HepG2 (cell line): Measurements from ENCODE around the gene HHATL. TPM values are rescaled to one million over a fixed set of nuclear protein-coding genes. Genes with fewer than 3 reads are reported as not detected.

Experiments
- ATAC-seq: fragments of 200-7000 bp; cut with Tn5 transposase; 3 replicates; pipeline ENCODE4 v1.9.1; 2020; ENCODE audit warnings: mild to moderate bottlenecking, moderate library complexity
- BruUV-seq: library from RNA; stranded (reverse); fragments of 400-500 nt; replicated peaks from 2 replicates; lab custom pipeline; 2021; lab: Mats Ljungman, UMichigan
- CTCF ChIA-PET: fragments of 300-600 bp; formaldehyde crosslinking; extraction: SDS; loops from one replicate; lab custom pipeline; 2021; ENCODE audit warnings: low total read pairs, inconsistent platforms, low intra/inter-chr PET ratio; lab: Yijun Ruan, JAX
- POLR2A ChIA-PET: fragments of 350-600 bp; sonication (Branson Sonifier 250); formaldehyde crosslinking; loops from one replicate; lab custom pipeline; 2020; ENCODE audit warnings: antibody characterized with exemption, inconsistent platforms; lab: Yijun Ruan, JAX
- DNase-seq: peaks from one replicate; pipeline ENCODE4 v3.0.0-alpha.2; 2015; ENCODE audit warnings: low spot score
- FAIRE-seq: peaks from 3 replicates; lab custom pipeline; 2011; peaks lifted over from hg19 to GRCh38; lab: Jason Lieb, UNC
- H2AFZ ChIP-seq: one replicate; pipeline ENCODE4 v1.6.1; 2011; ENCODE audit warnings: low read length, inconsistent platforms
- H3K27ac ChIP-seq: fragments of 300-600 bp; 3 replicates; pipeline ENCODE4 v1.8.0; 2011; ENCODE audit warnings: mixed run types, mild to moderate bottlenecking, mixed read lengths, low read length, inconsistent platforms; ENCODE audit not compliant: insufficient read depth; ENCODE audit errors: extremely low read length
- H3K27me3 ChIP-seq, 2 experiments: fragments of 200-600 bp in 1 of 2; 2 replicates in 1 of 2; 3 replicates in 1 of 2; pipeline versions ENCODE4 v1.6.0 to v1.8.0; 2011; ENCODE audit warnings: low read length in 2 of 2, mild to moderate bottlenecking in 2 of 2, moderate library complexity in 2 of 2, inconsistent platforms in 1 of 2; ENCODE audit not compliant: insufficient read depth in 2 of 2, control insufficient read depth in 1 of 2
- H3K36me3 ChIP-seq, 2 experiments: fragments of 200-600 bp in 1 of 2; replicated peaks in 1 of 2; 2 replicates in 1 of 2; 3 replicates in 1 of 2; pipeline versions ENCODE4 v1.5.1 to v1.8.0; 2011; ENCODE audit warnings: low read length in 2 of 2, inconsistent platforms in 1 of 2; ENCODE audit not compliant: insufficient read depth in 2 of 2, control insufficient read depth in 1 of 2
- H3K4me1 ChIP-seq: 2 replicates; pipeline ENCODE4 v1.5.1; 2012; ENCODE audit warnings: low read length, inconsistent platforms; ENCODE audit not compliant: insufficient read depth
- H3K4me2 ChIP-seq: 2 replicates; pipeline ENCODE4 v1.6.0; 2011; ENCODE audit warnings: low read depth, low read length, inconsistent platforms
- H3K4me3 ChIP-seq, 3 experiments: fragments of 200-600 bp in 1 of 3; sonication (generic), shearing (Covaris generic) in 1 of 3; replicated peaks in 1 of 3; 2 replicates each; pipeline ENCODE4 v1.5.1; 2011 to 2016; ENCODE audit warnings: low read length in 3 of 3, inconsistent platforms in 2 of 3, low read depth in 2 of 3, mild to moderate bottlenecking in 2 of 3, control low read depth in 1 of 3, mixed read lengths in 1 of 3; ENCODE audit not compliant: insufficient read depth in 1 of 3
- H3K79me2 ChIP-seq: one replicate; pipeline ENCODE4 v1.6.1; 2011; ENCODE audit warnings: low read length, inconsistent platforms; ENCODE audit not compliant: insufficient read depth
- H3K9ac ChIP-seq: 2 replicates; pipeline ENCODE4 v1.6.0; 2011; ENCODE audit warnings: mild to moderate bottlenecking, low read depth, low read length, inconsistent platforms; ENCODE audit not compliant: insufficient read depth
- H3K9me3 ChIP-seq: 2 replicates; pipeline ENCODE4 v1.5.1; 2012; ENCODE audit warnings: mild to moderate bottlenecking, low read length
- H4K20me1 ChIP-seq: 2 replicates; pipeline ENCODE4 v1.6.0; 2011; ENCODE audit warnings: inconsistent platforms, mild to moderate bottlenecking, low read length, moderate library complexity; ENCODE audit not compliant: insufficient read depth
- ETS1 ChIP-seq: sonication (generic); formaldehyde crosslinking; IDR thresholded peaks from 2 replicates; pipeline ENCODE4 v1.4.0; 2020; ENCODE audit warnings: missing genetic modification reagents
- NPAS2 ChIP-seq: sonication (generic); formaldehyde crosslinking; IDR thresholded peaks from 2 replicates; pipeline ENCODE4 v1.8.0; 2022; ENCODE audit warnings: mild to moderate bottlenecking, missing genetic modification reagents, borderline replicate concordance
- PAWR ChIP-seq: sonication (generic); formaldehyde crosslinking; IDR thresholded peaks from 2 replicates; pipeline ENCODE4 v1.4.0; 2020; ENCODE audit warnings: missing genetic modification reagents, mild to moderate bottlenecking, borderline replicate concordance
- ZBTB44 ChIP-seq: sonication (generic); formaldehyde crosslinking; IDR thresholded peaks from 2 replicates; pipeline ENCODE4 v1.4.0; 2020; ENCODE audit warnings: missing genetic modification reagents
- ZNF629 ChIP-seq: sonication (generic); formaldehyde crosslinking; conservative IDR thresholded peaks from 2 replicates; pipeline ENCODE4 v1.5.0; 2020; ENCODE audit warnings: missing genetic modification reagents
- ZNF75D ChIP-seq: sonication (generic); formaldehyde crosslinking; IDR thresholded peaks from 2 replicates; pipeline ENCODE4 v1.8.1; 2023; ENCODE audit warnings: missing genetic modification reagents, mild to moderate bottlenecking, borderline replicate concordance
- WGBS: methylation state at CpG from one replicate; pipeline ENCODE4 v1.1.6; 2017; ENCODE audit warnings: low lambda C conversion rate; 5-methylcytosine and 5-hydroxymethylcytosine counted together
- in situ Hi-C: cut with HindIII; loops from 2 replicates; pipeline ENCODE4 v1.10.0; 2017; ENCODE audit warnings: low pct_unique_long_range_greater_than_20kb; ENCODE audit not compliant: extremely low pct_ligation_motif_present
- intact Hi-C: fragments of 100-400 bp; cut with micrococcal nuclease; formaldehyde crosslinking; loops from one replicate; pipeline ENCODE4 v1.10.0; 2022; ENCODE audit not compliant: unreplicated experiment
- polyA plus RNA-seq, 8 experiments: library from polyadenylated mRNA; depleted of rRNA in 3 of 8; stranded (reverse) in 7 of 8; unstranded in 1 of 8; fragments of >200 nt; fragmentation: Illumina TruSeq in 4 of 8; extraction: Trizol in 4 of 8; gene quantifications; 2 replicates each; pipeline versions ENCODE4 v1.2.1 to v1.2.3, GENCODE V29; 2011 to 2016; ENCODE audit warnings: low read depth in 4 of 8, missing spikeins in 1 of 8, mixed read lengths in 1 of 8; ENCODE audit not compliant: insufficient read depth in 1 of 8
- total RNA-seq, 5 experiments: library from RNA; depleted of rRNA; stranded (reverse); fragments of >200 nt; fragmentation: Illumina TruSeq; extraction: Trizol; gene quantifications; 2 replicates each; pipeline ENCODE4 v1.2.3, GENCODE V29; 2016; ENCODE audit warnings: low read depth in 1 of 5

Gene HHATL
- total and polyA plus RNA-seq, 2 of the 13 experiments (the other 11 are each of a cell fraction or from before 2014, with no cell fraction given): 0.26 TPM; not detected in 1

- CTCF ChIA-PET: no interaction called here
- no peaks in the 10 kb centered on the region for H4K20me1 ChIP-seq
- no peak overlapping the region for H3K27ac ChIP-seq
- H3K4me3 ChIP-seq: no peak overlapping the region
- DNase-seq: no peak
- no peaks in the 10 kb centered on the region for H3K9me3 ChIP-seq
- H3K4me2 ChIP-seq: no peak overlapping the region
- 55% methylated on average over 5 of the region's 7 CpGs for WGBS
- H3K27me3 ChIP-seq: peaks cover 3 to 53% of the 10 kb centered on the region in 2 experiments; a peak in 3 of 5 replicates
- intact Hi-C loops: no loop called here
- no TSS peak for BruUV-seq
- H3K4me1 ChIP-seq: peaks cover 5% of the 10 kb centered on the region; the same call in 1 of the 2 replicates
- H3K36me3 ChIP-seq: no peaks in the 10 kb centered on the region
- POLR2A ChIA-PET: no interaction called here
- no peak overlapping the region for H3K9ac ChIP-seq
- TF ChIP-seq ZBTB44 (no peak), ZNF75D (no peak), ETS1 (CRISPR knock-in tag) (no peak), ZNF629 (CRISPR knock-in tag) (peak; percentile 55; the same call in 1 of the 2 replicates), NPAS2 (CRISPR knock-in tag) (no peak), PAWR (CRISPR knock-in tag) (no peak)
- TF ChIP-seq, all 625 proteins: peak for 1
- H2AFZ ChIP-seq: no peak overlapping the region
- in situ Hi-C loops: no loop called here
- ATAC-seq (no peak), FAIRE-seq (no peak)
- no peaks in the 10 kb centered on the region for H3K79me2 ChIP-seq
These were observed 15.6 kb downstream of the HHATL start for GRCh38 chr3:42686832-42687650.
